ENCODE data around the gene WASL. TPM values are rescaled to one million over a fixed set of nuclear protein-coding genes. Genes with fewer than 3 reads are reported as not detected.
"Not testable (repeated sequence)": the region's sequence is repeated elsewhere in the genome, so short reads cannot be mapped to it uniquely, and the experiment has no call there.

The WASL gene
- total RNA-seq, 1 experiment from 2014 or later: 39.3 TPM

- no peak overlapping the region for H4K8ac ChIP-seq (replicated peaks; ENCODE audit: insufficient read length, low read depth, low read length)
- Mint-ChIP-seq H3K9me3 (no peaks in the 10 kb centered on the region; a peak in 1 of 5 replicates), H3K36me3 (ENCODE audit: insufficient read depth in 1 of 3, low read depth in 3 of 3) (no peaks in the 10 kb centered on the region; a peak in 1 of 7 replicates), H3K4me3 (no peak overlapping the region), H3K27me3 (ENCODE audit: low read depth) (no peaks in the 10 kb centered on the region), H3K4me1 (peaks cover 5 to 6% of the 10 kb centered on the region in 2 experiments; a peak in 3 of 4 replicates), H3K27ac (no peak overlapping the region)
- DNase-seq: no peak
- no peak overlapping the region for H3K23ac ChIP-seq (ENCODE audit: insufficient read length, low read depth, low read length)
- WGBS (ENCODE audit: extremely low coverage, insufficient read length, low lambda C conversion rate): no CpG with 5 or more reads among the region's 4 CpGs
- no peak overlapping the region for H3K27ac ChIP-seq (ENCODE audit: insufficient read length, low read depth, low read length)
- no peak overlapping the region for H2BK120ac ChIP-seq (ENCODE audit: low read depth, low read length, poor library complexity, severe bottlenecking)
- H3K9ac ChIP-seq (ENCODE audit: extremely low read depth, insufficient read length, low read length): no peak overlapping the region
- H3K56ac ChIP-seq (ENCODE audit: insufficient read length, low read depth, low read length): no peak overlapping the region
- H3K18ac ChIP-seq (ENCODE audit: insufficient read length, low read depth, low read length): no peak overlapping the region
- no peak overlapping the region for H2AK5ac ChIP-seq (ENCODE audit: insufficient read length, low read length)
- peak; percentile 83 for TF ChIP-seq CTCF (conservative IDR thresholded peaks at IDR 0.05)
- no peak overlapping the region for H2BK20ac ChIP-seq (ENCODE audit: low read depth, low read length, poor library complexity, severe bottlenecking)
- no peak overlapping the region for H4K91ac ChIP-seq (ENCODE audit: insufficient read length, low read depth, low read length)
- no peak overlapping the region for H3K4me2 ChIP-seq (ENCODE audit: insufficient read depth, insufficient read length, low read length)
- H2AFZ ChIP-seq (ENCODE audit: low read length): no peak overlapping the region
- H3K4me1 ChIP-seq (ENCODE audit: insufficient read depth, low read length): no peaks in the 10 kb centered on the region
- no peaks in the 10 kb centered on the region for H3K23me2 ChIP-seq (ENCODE audit: insufficient read length, low read depth, low read length, poor library complexity, severe bottlenecking)
- no peaks in the 10 kb centered on the region for H4K20me1 ChIP-seq (ENCODE audit: control insufficient read depth, insufficient read depth, insufficient read length)
- H3T11ph ChIP-seq (ENCODE audit: low read length): no peak overlapping the region
- H2BK15ac ChIP-seq (ENCODE audit: low read depth, low read length): no peak overlapping the region
- H3K4ac ChIP-seq (ENCODE audit: low read depth, low read length): no peak overlapping the region
- no peaks in the 10 kb centered on the region; the same call in 1 of the 2 replicates for H3K27me3 ChIP-seq (ENCODE audit: insufficient read depth, low read length)
- H2BK12ac ChIP-seq (ENCODE audit: insufficient read length, low read depth, low read length): no peak overlapping the region
- no peaks in the 10 kb centered on the region for H3K79me1 ChIP-seq (ENCODE audit: insufficient read depth, low read depth, low read length, poor library complexity, severe bottlenecking)
- no peak overlapping the region for H4K5ac ChIP-seq (ENCODE audit: insufficient read length, low read depth, low read length)
- no peaks in the 10 kb centered on the region for H3K9me3 ChIP-seq (ENCODE audit: control insufficient read depth, low read depth, low read length)
- no peak overlapping the region for H2BK5ac ChIP-seq (ENCODE audit: insufficient read length, low read length)
- H3K14ac ChIP-seq (ENCODE audit: insufficient read depth, low read length): no peak overlapping the region
- H3K79me2 ChIP-seq (ENCODE audit: insufficient read depth, low read length): no peaks in the 10 kb centered on the region
Measured at GRCh38 chr7:123635551-123636359, 113.0 kb downstream of the WASL start.

GRCh38 chr7:123634011-123634573 is 114.7 kb downstream of the WASL start:
- not testable (repeated sequence) for H4K5ac ChIP-seq (ENCODE audit: insufficient read length, low read depth, low read length); H2BK20ac ChIP-seq (ENCODE audit: low read depth, low read length, poor library complexity, severe bottlenecking); DNase-seq; H3K23me2 ChIP-seq (ENCODE audit: insufficient read length, low read depth, low read length, poor library complexity, severe bottlenecking); H3K14ac ChIP-seq (ENCODE audit: insufficient read depth, low read length); H3K4me1 ChIP-seq (ENCODE audit: insufficient read depth, low read length); H3K9me3 Mint-ChIP-seq; H2BK15ac ChIP-seq (ENCODE audit: low read depth, low read length); H2AFZ ChIP-seq (ENCODE audit: low read length); H3K9ac ChIP-seq (ENCODE audit: extremely low read depth, insufficient read length, low read length); H3K9me3 ChIP-seq (ENCODE audit: control insufficient read depth, low read depth, low read length); H3K36me3 Mint-ChIP-seq (ENCODE audit: insufficient read depth in 1 of 3, low read depth in 3 of 3); H4K20me1 ChIP-seq (ENCODE audit: control insufficient read depth, insufficient read depth, insufficient read length); H2BK120ac ChIP-seq (ENCODE audit: low read depth, low read length, poor library complexity, severe bottlenecking); H3K23ac ChIP-seq (ENCODE audit: insufficient read length, low read depth, low read length); H3K79me2 ChIP-seq (ENCODE audit: insufficient read depth, low read length); H2BK12ac ChIP-seq (ENCODE audit: insufficient read length, low read depth, low read length); H3K27me3 Mint-ChIP-seq (ENCODE audit: low read depth); H3K4me3 Mint-ChIP-seq; H2BK5ac ChIP-seq (ENCODE audit: insufficient read length, low read length); H3K27me3 ChIP-seq (ENCODE audit: insufficient read depth, low read length); H3K56ac ChIP-seq (ENCODE audit: insufficient read length, low read depth, low read length); H2AK5ac ChIP-seq (ENCODE audit: insufficient read length, low read length); H4K8ac ChIP-seq (replicated peaks; ENCODE audit: insufficient read length, low read depth, low read length); H3K4ac ChIP-seq (ENCODE audit: low read depth, low read length); H4K91ac ChIP-seq (ENCODE audit: insufficient read length, low read depth, low read length); H3K18ac ChIP-seq (ENCODE audit: insufficient read length, low read depth, low read length); H3K4me1 Mint-ChIP-seq; H3K4me2 ChIP-seq (ENCODE audit: insufficient read depth, insufficient read length, low read length); H3T11ph ChIP-seq (ENCODE audit: low read length); H3K79me1 ChIP-seq (ENCODE audit: insufficient read depth, low read depth, low read length, poor library complexity, severe bottlenecking); H3K27ac Mint-ChIP-seq; H3K27ac ChIP-seq (ENCODE audit: insufficient read length, low read depth, low read length)
- WGBS (ENCODE audit: extremely low coverage, insufficient read length, low lambda C conversion rate): no CpG with 5 or more reads among the region's 2 CpGs
